HG03175 (cell line): ENCODE data around the gene SRSF9.

Experiments
- ATAC-seq: cut with Tn5 transposase; IDR thresholded peaks from one replicate; pipeline ENCODE4 v1.9.1; 2021; ENCODE audit warnings: mild to moderate bottlenecking, moderate library complexity; ENCODE audit not compliant: unreplicated experiment

The SRSF9 gene

GRCh38 chr12:120413901-120414695 lies 55.5 kb downstream of the SRSF9 start:
- no peak for ATAC-seq

GRCh38 chr12:120412421-120412820 lies 57.1 kb downstream of the SRSF9 start:
- ATAC-seq = no peak
